ENCODE data around the gene HEY2. TPM values are rescaled to one million over a fixed set of nuclear protein-coding genes. Genes with fewer than 3 reads are reported as not detected.

Gene HEY2
- total RNA-seq, 2 experiments from 2014 or later, result not detected

DNA sequence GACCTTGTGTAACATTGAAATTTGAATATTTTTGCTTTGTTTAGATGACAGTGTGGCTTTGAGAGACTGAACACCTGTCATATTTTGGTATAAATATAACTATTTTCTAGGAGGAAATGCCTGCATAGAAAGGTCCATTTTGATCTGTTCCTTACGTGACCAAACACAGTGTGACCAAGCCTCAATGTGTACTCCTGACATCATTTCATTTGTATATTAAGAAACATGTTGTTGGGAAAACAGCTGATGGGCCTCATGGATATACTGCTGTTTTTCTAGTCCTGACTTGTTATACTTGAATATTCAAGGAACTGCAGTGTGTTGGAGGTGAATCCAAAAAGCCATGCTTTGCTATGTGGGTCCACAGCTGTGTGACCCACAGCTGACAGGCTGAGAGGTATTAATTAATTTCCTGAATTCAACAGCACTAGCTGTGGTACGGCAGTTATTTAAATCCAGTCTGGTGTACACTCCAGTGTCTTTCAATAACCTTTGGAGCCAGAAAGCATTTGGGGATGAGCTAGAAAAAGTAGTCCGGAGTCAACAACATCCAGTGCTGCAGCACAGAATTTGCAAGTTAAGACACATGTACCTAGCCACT is 60.2 kb downstream of the HEY2 start:
- Mint-ChIP-seq H3K9me3 (no peaks in the 10 kb centered on the region), H3K27ac (no peak overlapping the region), H3K4me1 (peaks cover 53% of the 10 kb centered on the region), H3K4me3 (no peak overlapping the region), H3K36me3 (ENCODE audit: low read depth) (peaks cover 39% of the 10 kb centered on the region), H3K27me3 (no peaks in the 10 kb centered on the region)
- POLR2A ChIA-PET, result no interaction called here
- CTCF ChIA-PET, result interaction anchor here (1.0 to 1.3 kb wide), 3 partner anchors 16 to 95 kb away, joined by 3 to 4 read pairs (median 3); no protein-coding TSS in a partner anchor
- no peak for DNase-seq

DNA sequence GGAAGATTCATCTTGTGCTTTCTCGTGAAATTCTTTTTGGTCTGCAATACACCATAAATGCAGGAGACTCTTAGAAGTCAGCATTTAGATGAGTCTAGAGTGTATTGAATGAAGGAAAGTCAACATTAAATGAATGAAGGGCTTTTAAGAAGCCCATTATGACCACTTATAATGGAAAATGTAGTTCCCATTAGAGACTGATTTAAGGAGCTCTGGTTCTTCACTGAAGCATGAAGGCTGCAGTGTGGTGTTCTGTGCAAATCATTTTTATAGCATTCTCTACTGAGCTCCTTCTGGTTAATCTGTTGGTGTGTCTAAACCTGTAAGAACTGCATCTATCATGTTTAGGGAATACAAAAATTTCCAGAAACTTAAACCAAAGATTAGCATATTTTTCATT is 61.0 kb downstream of the HEY2 start:
- Mint-ChIP-seq H3K9me3 (no peaks in the 10 kb centered on the region), H3K4me1 (peaks cover 55% of the 10 kb centered on the region), H3K27me3 (no peaks in the 10 kb centered on the region), H3K36me3 (ENCODE audit: low read depth) (peaks cover 42% of the 10 kb centered on the region), H3K4me3 (no peak overlapping the region), H3K27ac (no peak overlapping the region)
- CTCF ChIA-PET, result interaction anchor here (1.0 to 1.3 kb wide), 3 partner anchors 15 to 95 kb away, joined by 3 to 4 read pairs (median 3); no protein-coding TSS in a partner anchor
- DNase-seq, result no peak
- POLR2A ChIA-PET, result no interaction called here

Other genes with a start within 250 kb of the HEY2 start
- 10 to 100 TPM; 43.2 to 53.1 TPM for gene NCOA7, start 41.3 kb downstream of the HEY2 start, total RNA-seq
- 1 to 10 TPM; 7.5 to 8.3 TPM for gene HINT3, start 207.1 kb downstream of the HEY2 start, total RNA-seq
- 10 to 100 TPM; 15.1 to 16.3 TPM for gene TRMT11, start 236.9 kb downstream of the HEY2 start, total RNA-seq